ENCODE data around the gene HTRA3.

The HTRA3 gene

GRCh38 chr4:8330821-8331574 lies 61.4 kb downstream of the HTRA3 start:
- no peak for TF ChIP-seq CTCF (conservative IDR thresholded peaks at IDR 0.05)
- TF ChIP-seq ZFX (IDR thresholded peaks at IDR 0.05): no peak
- H3K27ac ChIP-seq: no peak overlapping the region

- H3K27ac ChIP-seq: no peak overlapping the region
Measured at GRCh38 chr4:8331575-8331955, 62.0 kb downstream of the HTRA3 start.

GRCh38 chr4:8332038-8332857 lies 62.7 kb downstream of the HTRA3 start:
- H3K27ac ChIP-seq: no peak overlapping the region
- TF ChIP-seq ZFX (IDR thresholded peaks at IDR 0.05): no peak
- no peak for TF ChIP-seq CTCF (conservative IDR thresholded peaks at IDR 0.05)

More at GRCh38 chr4:8331575-8331955, 62.0 kb downstream of the HTRA3 start:
- TF ChIP-seq CTCF (conservative IDR thresholded peaks at IDR 0.05) (no peak), ZFX (IDR thresholded peaks at IDR 0.05) (no peak)

- no peak overlapping the region for H3K27ac ChIP-seq
- no peak for TF ChIP-seq CTCF (conservative IDR thresholded peaks at IDR 0.05)
- no peak for TF ChIP-seq ZFX (IDR thresholded peaks at IDR 0.05)
Measured at GRCh38 chr4:8332891-8333331, 63.4 kb downstream of the HTRA3 start.

GRCh38 chr4:8333726-8334460 lies 64.3 kb downstream of the HTRA3 start:
- no peak for TF ChIP-seq CTCF (conservative IDR thresholded peaks at IDR 0.05)
- no peak for TF ChIP-seq ZFX (IDR thresholded peaks at IDR 0.05)
- no peak overlapping the region for H3K27ac ChIP-seq

- no peak for TF ChIP-seq CTCF (conservative IDR thresholded peaks at IDR 0.05)
- no peak for TF ChIP-seq ZFX (IDR thresholded peaks at IDR 0.05)
- no peak overlapping the region for H3K27ac ChIP-seq
Measured at GRCh38 chr4:8334786-8335460, 65.4 kb downstream of the HTRA3 start.
